GM18517 (cell line): ENCODE results near the gene INSL3.
A peak's percentile ranks its signal among the peaks of the same experiment; 100 is the strongest.
"Not testable (repeated sequence)": the region's sequence is repeated elsewhere in the genome, so short reads cannot be mapped to it uniquely, and the experiment has no call there.

ENCODE experiments used
- ATAC-seq: cut with Tn5 transposase; IDR thresholded peaks from one replicate; pipeline ENCODE4 v1.9.1; 2021; ENCODE audit warnings: mild to moderate bottlenecking, moderate library complexity; ENCODE audit not compliant: unreplicated experiment

Gene INSL3

GRCh38 chr19:17790059-17790780 lies 31.1 kb downstream of the INSL3 start:
- no peak for ATAC-seq

GRCh38 chr19:17788632-17789031 lies 32.7 kb downstream of the INSL3 start:
- no peak for ATAC-seq

GRCh38 chr19:17787274-17787913 lies 33.9 kb downstream of the INSL3 start:
- no peak for ATAC-seq

GRCh38 chr19:17784201-17785008 lies 36.9 kb downstream of the INSL3 start:
- no peak for ATAC-seq

- not testable (repeated sequence) for ATAC-seq
These were observed 37.6 kb downstream of the INSL3 start for GRCh38 chr19:17783721-17784120.

- ATAC-seq, result no peak
These were observed 40.5 kb downstream of the INSL3 start for GRCh38 chr19:17780781-17781180.

- no peak for ATAC-seq
These were observed 42.1 kb downstream of the INSL3 start for GRCh38 chr19:17778968-17779929.

- no peak for ATAC-seq
These were observed 42.9 kb downstream of the INSL3 start for GRCh38 chr19:17778251-17778967.

GRCh38 chr19:17777840-17778239 lies 43.5 kb downstream of the INSL3 start:
- not testable (repeated sequence) for ATAC-seq

GRCh38 chr19:17775991-17776803 lies 45.1 kb downstream of the INSL3 start:
- ATAC-seq, result peak; percentile 76

GRCh38 chr19:17775245-17775927 lies 45.9 kb downstream of the INSL3 start:
- no peak for ATAC-seq

- no peak for ATAC-seq
These were observed 49.1 kb downstream of the INSL3 start for GRCh38 chr19:17772172-17772571.

- no peak for ATAC-seq
These were observed 50.7 kb downstream of the INSL3 start for GRCh38 chr19:17770613-17771012.

- ATAC-seq, result no peak
These were observed 53.8 kb downstream of the INSL3 start for GRCh38 chr19:17767559-17767958.

- ATAC-seq, result no peak
These were observed 54.7 kb downstream of the INSL3 start for GRCh38 chr19:17766543-17767131.
